ENCODE measurements around the gene NAA50.

GRCh38 chr3:113677737-113678136 is 68.3 kb downstream of the NAA50 start:
- TF ChIP-seq CTCF (IDR thresholded peaks at IDR 0.05 in 2 of 3, conservative IDR thresholded peaks at IDR 0.05 in 1 of 3; ENCODE audit: control insufficient read depth in 2 of 3, extremely low read depth in 1 of 3, insufficient read depth in 1 of 3, low read depth in 3 of 3, low read length in 3 of 3) (no peak), EP300 (IDR thresholded peaks at IDR 0.05; ENCODE audit: borderline replicate concordance in 1 of 2, control insufficient read depth in 1 of 2, low read depth in 2 of 2, low read length in 2 of 2) (no peak)

All from GM12878 (cell line).